Activated CD8-positive, alpha-beta memory T cell treated with anti-CD3 and anti-CD28 coated beads, Interleukin-2, amount 50 U/mL, for 24 hours (primary cell): ENCODE measurements around the gene FH.

Source experiments
- DNase-seq: peaks from one replicate; pipeline ENCODE4 v3.0.0-alpha.2; 2020; ENCODE audit errors: extremely low read depth

Gene FH

GRCh38 chr1:241521718-241522117 is 2.2 kb upstream of the FH start:
- DNase-seq, result no peak

GRCh38 chr1:241520080-241520465 is 518 bp upstream of the FH start:
- DNase-seq, result no peak

GRCh38 chr1:241518476-241519307 is 863 bp downstream of the FH start:
- DNase-seq, result no peak

- no peak for DNase-seq
Observed at GRCh38 chr1:241513378-241513777, 6.2 kb downstream of the FH start.

- no peak for DNase-seq
Observed at GRCh38 chr1:241507189-241507863, 12.2 kb downstream of the FH start.

- no peak for DNase-seq
Observed at GRCh38 chr1:241503444-241503843, 16.1 kb downstream of the FH start.

- DNase-seq, result no peak
Observed at GRCh38 chr1:241499910-241500309, 19.6 kb downstream of the FH start.

- no peak for DNase-seq
Observed at GRCh38 chr1:241495741-241496140, 23.8 kb downstream of the FH start.

GRCh38 chr1:241488739-241489138 is 30.8 kb downstream of the FH start:
- DNase-seq, result no peak

GRCh38 chr1:241485554-241485992 is 34.0 kb downstream of the FH start:
- no peak for DNase-seq

- DNase-seq, result no peak
Observed at GRCh38 chr1:241485145-241485544, 34.4 kb downstream of the FH start.

GRCh38 chr1:241482761-241483250 is 36.7 kb downstream of the FH start:
- no peak for DNase-seq

GRCh38 chr1:241479294-241479693 is 40.3 kb downstream of the FH start:
- DNase-seq, result no peak

GRCh38 chr1:241475671-241476070 is 43.9 kb downstream of the FH start:
- DNase-seq, result no peak

- no peak for DNase-seq
Observed at GRCh38 chr1:241473026-241473425, 46.5 kb downstream of the FH start.

- no peak for DNase-seq
Observed at GRCh38 chr1:241470908-241471590, 48.5 kb downstream of the FH start.

- no peak for DNase-seq
Observed at GRCh38 chr1:241470361-241470760, 49.2 kb downstream of the FH start.

GRCh38 chr1:241465673-241466072 is 53.9 kb downstream of the FH start:
- DNase-seq, result no peak

GRCh38 chr1:241464985-241465384 is 54.6 kb downstream of the FH start:
- no peak for DNase-seq

GRCh38 chr1:241462391-241462790 is 57.2 kb downstream of the FH start:
- no peak for DNase-seq

- DNase-seq, result no peak
Observed at GRCh38 chr1:241460098-241460873, 59.3 kb downstream of the FH start.
